ENCODE data around the gene M1AP.
A peak's percentile ranks its signal among the peaks of the same experiment; 100 is the strongest.
"Not testable (repeated sequence)": the region's sequence is repeated elsewhere in the genome, so short reads cannot be mapped to it uniquely, and the experiment has no call there.

M1AP gene

DNA sequence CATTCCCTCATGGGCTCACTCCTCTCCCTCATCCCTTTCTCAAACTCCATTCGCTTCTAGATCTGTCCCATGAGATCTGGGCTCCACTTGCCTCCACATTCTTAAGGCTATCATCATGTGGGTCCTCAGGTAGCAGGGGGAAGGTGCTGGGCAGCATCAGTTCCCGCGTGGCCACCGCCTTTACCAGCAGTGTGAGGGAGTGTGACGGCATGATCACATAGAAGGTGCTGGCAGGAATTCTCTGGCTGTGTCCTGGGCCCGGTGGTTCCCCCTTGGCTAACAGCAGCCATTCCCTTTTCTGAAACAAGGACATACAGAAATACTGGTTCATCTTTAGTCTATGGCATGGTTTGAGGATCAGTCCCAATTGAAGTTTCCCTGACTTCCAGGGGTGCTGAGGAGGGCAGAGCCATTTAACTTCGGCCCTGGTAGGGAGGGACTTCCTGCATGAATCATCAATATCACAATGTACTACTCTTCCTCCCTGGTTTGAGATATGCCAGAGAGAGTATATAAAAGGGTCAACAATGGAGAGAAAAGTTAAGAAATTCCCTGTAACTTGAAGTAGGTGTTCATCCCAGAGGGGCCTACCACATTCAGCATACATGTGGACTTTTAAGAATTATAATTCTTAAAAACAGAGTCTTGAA is 85.9 kb downstream of the M1AP start:
- no peak for DNase-seq

DNA sequence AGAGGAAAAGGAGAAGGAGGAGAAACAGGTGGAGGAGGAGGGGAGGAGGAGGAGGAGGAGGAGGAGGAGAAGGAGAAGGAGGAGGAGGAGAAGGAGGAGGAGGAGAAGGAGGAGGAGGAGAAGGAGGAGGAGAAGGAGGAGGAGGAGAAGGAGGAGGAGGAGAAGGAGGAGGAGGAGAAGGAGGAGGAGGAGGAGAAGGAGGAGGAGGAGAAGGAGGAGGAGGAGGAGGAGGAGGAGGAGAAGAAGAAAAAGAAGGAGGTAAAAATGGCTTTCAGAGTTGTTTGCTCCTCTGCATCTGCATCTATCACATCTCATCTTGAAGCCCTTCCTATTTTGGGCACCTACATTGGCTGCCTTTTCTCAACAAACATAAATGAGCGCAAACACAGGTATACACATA is 87.1 kb downstream of the M1AP start:
- DNase-seq, result not testable (repeated sequence)

DNA sequence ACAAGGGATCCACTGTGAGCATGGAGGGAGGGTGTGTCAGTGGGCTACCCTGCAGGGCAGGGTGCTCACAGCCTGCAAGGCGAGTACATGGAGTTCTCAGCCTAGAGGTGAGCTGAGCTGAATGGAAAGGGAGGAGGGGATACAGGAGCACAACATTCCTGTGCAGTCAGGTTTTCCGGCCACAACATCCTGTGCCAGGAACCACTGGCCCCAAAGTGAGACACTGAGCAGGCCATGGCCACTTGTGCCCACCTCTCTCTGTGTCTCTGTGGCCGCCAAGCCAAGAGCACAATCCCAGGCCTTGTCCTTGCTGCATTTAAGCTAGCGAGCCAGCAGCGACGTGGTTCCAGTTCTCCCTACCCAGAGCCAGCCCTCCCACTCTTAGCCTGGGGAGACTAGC is 87.5 kb downstream of the M1AP start:
- DNase-seq, result no peak

DNA sequence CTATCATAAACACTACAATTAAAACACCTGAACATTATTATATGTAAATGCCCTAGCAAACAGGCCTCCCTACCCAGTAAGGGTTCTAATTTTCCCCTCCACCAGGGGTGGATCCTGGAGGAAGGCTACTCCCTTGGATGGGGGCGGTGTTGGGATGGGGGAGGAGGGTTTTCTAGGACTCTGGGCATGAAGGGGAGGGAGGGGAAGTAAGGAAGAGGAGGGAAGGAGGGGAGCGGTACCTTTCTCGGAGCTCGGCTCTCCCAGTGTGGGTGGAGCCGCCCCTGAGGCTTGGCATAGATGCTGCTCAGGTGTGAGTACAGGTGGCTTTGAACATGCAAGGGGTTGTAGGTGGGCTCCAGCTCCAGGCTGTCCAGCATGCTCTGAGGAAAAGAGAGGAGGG is 88.2 kb downstream of the M1AP start:
- DNase-seq, result no peak

DNA sequence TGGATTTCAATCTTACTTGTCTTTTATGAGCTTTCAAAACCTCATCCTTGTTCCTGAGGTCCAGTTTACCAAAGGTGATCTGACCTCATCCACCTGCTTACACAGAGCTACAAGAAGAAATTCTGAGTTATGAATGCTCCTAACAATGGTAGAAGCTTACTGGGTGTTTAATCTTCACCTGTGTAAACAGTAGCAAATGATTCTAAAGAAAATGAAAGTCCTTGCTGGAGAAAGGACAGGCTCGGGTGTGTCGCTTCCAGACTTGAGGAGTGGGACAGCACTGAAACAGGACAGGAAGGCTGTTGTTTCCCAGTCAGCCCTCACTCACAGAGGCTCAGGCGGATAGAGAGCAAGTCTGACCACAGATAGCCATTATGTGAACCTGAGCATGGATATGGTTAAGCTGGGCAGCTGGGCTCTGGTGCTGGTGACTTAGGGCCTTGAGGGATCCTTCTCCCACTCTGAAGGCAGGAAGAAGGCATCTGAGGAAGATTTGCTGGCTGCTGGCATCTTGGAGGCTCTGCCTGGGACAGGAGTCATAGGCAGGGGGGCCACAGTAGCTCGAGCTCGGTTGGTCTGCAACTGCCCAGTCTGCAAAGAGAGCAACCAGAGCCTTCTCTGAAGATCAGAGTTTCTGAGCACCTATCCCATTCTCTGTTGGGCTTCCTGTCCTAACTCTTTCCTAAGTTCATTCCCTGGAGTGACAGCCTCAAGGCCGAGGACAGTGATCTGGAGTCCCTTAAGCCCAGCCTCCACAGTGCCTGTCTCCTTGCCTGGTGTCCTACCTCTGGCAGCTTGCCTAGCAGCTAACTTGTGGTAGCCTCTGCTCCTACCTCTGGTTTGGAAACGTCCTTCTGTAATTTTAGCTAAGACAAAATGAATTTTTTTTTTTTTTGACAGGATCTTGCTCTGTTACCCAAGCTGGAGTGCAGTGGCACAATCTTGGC is 89.6 kb downstream of the M1AP start:
- no peak for DNase-seq

DNA sequence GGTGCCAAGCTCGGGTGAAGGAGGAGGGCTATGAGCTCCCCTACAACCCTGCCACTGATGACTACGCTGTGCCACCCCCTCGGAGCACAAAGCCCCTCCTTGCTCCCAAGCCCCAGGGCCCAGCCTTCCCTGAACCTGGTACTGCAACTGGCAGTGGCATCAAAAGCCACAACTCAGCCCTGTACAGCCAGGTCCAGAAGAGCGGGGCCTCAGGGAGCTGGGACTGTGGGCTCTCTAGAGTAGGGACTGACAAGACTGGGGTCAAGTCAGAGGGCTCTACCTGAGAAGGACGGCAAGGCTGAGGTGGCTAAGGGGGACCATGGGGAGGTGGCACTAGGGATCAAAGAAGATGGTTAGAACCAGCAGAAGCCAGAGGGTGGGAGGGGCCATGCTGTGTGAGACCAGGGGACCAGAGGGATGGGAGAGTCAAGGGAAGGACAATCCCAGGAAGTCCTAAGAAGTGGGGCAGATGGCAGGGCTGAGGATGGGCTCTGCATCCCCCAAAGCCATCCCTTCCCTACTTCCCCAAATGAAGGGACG is 91.2 kb downstream of the M1AP start:
- no peak for DNase-seq

DNA sequence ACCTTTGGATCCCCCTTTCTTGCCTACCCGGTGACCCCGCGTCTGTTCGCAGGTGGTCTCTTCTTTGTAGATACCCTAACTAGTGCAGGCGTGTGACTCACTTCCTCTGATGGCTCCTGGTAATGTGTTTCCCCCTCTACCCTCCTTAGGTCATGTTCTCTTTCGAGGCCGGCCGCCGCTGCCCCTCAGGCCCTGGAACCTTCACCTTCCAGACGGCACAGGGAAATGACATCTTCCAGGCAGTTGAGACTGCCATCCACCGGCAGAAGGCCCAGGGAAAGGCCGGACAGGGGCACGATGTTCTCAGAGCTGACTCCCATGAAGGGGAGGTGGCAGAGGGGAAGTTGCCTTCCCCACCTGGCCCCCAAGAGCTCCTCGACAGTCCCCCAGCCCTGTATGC is 92.0 kb downstream of the M1AP start:
- DNase-seq, result no peak

DNA sequence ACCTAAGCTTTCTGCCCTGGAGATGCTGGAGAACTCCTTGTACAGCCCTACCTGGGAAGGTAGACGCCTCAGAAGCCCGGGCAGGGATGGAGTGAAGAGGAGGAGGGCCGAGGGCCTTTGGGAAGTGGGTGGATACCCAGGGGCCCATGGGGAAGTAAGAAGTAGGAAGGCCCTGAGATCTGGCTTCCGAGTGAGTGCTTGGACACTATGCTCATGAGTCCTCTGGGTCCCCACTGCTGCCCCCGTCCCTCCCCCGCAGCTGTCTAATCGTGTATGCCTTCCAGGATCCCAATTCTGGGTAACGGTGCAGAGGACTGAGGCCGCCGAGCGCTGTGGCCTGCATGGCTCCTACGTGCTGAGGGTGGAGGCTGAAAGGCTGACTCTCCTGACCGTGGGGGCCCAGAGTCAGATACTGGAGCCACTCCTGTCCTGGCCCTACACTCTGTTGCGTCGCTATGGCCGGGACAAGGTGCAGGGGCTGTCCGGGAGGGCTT is 92.5 kb downstream of the M1AP start:
- peak; percentile 60 for DNase-seq

DNA sequence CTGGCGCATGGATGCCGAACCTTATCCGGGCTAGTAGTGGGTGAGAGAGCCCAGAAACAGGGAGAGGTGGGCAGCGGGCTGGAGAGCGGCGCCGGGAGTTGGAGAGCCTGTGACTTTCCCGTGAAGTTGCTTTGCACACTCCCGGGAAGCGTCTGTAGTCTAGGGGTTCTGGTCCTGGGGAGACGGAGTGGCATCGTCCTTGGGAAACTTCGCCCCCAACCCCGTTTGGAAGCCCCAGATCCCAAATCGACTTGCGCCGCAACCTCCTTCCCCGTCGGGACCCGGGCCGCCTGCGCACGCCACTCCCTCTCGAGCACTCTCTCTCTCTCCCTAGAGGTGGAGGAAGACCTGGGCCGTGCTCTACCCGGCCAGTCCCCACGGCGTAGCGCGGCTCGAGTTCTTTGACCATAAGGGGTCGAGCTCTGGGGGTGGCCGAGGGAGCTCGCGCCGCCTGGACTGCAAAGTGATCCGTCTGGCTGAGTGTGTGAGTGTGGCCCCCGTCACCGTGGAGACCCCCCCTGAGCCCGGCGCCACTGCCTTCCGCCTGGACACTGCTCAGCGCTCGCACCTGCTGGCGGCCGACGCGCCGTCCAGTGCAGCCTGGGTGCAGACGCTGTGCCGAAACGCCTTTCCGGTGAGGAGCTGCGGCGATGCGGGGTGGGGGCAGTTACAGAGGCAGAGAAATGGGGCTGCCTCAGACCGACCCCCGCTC is 93.2 kb downstream of the M1AP start:
- DNase-seq, result peak; percentile 44

DNA sequence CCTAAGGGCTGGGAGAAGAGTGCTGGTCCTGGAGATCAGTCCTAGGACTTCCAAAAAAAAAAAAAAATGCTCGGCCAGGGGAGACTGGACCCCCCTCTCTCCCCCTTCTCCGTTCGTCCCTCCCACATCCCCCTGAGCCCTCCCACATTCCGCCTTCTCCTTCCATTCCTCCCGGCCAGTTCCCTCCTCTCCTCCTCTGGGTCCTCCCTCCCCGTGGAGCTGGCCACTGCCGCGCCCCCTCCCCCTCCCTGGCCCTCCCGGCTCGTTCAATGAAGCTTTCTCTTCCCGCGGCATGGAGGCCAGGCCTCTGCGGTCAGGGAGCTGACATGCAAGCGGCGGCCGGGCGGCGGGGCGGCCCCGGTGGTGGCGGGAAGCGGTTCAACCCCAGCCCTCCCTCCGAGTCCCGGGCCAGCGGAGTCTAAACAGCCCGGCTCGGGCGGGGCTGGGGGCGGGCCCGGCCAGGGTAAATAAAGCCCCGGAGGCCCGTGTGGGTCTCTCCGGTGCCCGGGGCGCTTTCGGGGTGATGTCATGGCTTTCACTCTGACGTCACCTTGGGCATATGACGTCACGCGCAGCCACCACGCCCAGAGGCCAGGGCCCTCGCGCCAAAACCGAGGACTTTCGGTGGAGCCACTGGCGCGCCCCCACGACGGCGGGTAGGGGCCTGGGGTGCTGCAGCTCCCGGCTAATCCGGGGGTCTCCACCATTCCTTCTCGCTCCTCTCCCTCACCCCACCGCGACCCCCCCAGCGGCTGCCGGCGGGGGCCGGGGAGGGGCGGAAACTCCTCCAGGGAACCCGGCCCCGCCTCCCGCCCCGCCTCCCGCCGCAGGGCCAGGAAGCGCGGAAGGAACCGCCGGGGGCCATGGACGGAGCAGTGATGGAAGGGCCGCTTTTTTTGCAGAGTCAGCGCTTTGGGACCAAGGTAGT is 94.0 kb downstream of the M1AP start, which contains the start of the genes DOK1 and LOXL3:
DOK1 (plus strand) TSS at position 829 of the 928 bp plus-strand sequence; CDS start at position 864, 35 bp downstream.
LOXL3 (minus strand) TSS at position 51 of the 928 bp plus-strand sequence. CDS start 1,308 bp downstream, outside the sequence.
- DNase-seq, result peak; percentile 92

DNA sequence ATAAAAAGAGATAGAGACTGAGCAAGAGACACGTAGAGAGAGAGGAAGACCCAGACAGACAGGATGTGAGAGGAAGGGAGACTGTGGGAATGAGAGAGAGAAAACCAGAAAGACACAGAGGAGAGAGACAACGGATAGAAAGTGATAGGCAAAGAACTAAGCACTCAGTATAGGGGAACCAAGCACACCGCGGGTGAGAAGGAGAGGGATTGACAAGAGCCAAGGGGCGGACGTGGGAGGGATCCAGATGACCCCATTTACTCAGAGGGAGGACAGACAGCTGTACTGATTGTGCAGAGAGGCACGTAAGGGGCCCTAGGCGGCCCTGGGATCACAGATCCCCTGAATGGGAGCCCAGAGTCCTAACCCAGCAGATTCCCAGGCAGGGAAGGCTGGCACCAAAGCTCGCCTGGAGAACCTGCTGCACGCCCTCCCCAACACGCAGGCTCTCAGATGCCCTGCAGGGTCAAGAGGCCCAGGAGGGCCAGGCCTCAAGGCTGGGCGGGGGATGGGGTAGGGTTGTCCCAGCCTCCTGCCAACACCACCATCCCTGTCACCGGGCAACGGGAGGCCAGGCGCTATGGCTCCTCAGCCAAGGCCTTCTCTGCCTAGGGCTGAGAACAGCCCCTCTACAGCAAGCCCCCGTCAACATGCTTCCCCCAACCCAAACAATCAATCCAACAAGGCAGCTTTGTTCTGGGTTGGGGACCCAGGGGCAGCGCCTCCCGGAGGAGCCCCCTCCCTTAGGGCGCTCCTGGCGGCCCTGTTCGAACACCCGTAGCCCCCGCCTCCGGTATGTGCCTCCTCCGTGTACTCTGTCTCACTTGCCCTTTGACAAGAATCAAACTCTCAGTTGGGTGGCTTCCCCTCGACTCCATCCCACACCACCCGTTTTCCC is 95.0 kb downstream of the M1AP start:
- no peak for DNase-seq

DNA sequence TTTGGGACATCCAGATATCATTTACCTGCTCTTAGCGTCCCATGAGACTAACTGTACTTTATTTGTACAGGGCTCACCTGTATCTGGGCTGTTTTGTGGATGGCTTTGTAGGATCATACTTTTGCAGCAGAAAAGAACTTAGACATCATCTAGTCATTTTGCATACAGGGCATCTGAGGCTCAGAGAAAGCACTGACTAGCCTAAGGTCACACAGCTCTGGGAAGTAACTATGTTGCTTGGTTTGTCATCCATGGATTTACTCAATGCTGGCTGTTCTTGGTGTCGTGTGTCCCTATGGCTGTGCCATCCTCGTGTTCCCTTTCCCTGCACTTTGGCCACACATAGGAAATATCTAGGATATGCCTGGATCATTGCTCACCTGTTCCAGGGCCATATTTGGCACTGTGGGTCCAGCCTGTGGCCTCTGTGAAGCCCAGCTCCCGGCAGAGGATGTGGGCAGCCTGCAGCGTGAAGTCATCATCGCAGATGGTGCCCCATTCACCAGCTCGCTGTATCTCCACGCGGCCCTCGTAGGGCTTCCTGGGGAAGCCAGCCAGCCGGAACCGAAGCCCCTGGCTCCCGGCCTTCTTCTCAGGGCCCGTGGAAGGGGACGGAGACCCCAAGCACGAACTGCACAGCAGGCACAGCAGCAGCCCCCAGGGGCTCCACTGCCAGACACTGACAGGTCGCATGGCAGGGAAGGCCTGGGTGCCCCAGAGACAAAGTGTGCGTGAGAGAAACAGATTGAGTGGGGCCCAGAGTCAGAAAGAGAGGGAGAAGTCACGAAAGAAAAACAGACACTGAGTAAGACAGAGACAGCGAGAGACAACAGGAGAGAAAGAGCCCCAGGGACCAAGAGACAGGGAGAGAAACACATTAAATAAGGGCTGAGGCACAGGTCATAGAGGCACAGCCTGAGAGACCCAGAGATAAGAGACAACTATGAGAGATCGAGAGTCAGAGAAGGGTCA is 95.9 kb downstream of the M1AP start:
- DNase-seq, result no peak

DNA sequence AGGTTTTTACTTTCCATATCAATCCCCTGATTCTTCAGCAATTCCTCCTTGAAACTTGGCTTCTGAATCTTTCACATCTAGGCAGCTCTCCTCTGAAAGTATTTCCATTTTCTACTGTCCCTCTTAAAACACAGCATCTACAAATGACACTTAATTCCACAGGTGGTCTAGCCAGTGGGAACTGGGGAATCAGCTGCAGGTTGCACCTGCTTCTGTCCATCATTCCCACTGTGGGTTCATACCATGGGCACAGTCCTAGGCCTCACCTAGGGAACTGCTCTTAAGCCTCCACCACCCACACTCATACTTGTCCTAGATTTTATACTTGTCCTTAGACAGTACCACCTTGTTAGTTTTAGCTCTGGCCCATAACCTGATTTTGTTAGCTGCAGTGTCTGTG is 96.6 kb downstream of the M1AP start:
- no peak for DNase-seq

DNA sequence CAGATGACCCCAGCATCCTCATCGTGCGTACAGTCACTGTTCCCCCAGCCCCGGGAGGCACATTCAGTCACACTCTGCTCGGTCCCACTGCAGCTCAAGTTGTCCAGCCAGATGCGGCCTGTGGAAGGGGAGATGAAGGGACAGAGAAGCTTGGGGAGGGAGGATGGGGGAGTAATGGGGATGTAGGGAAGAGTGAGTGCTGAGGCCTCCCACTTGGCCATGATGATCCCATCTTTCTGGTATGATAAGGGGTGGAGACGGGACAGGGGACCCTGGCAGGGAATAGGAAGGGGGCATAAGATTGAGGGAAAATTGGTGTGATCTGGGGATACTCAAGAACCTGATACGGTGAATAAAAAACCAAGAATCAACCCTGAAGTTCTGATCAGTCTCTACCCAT is 97.9 kb downstream of the M1AP start:
- DNase-seq, result no peak

DNA sequence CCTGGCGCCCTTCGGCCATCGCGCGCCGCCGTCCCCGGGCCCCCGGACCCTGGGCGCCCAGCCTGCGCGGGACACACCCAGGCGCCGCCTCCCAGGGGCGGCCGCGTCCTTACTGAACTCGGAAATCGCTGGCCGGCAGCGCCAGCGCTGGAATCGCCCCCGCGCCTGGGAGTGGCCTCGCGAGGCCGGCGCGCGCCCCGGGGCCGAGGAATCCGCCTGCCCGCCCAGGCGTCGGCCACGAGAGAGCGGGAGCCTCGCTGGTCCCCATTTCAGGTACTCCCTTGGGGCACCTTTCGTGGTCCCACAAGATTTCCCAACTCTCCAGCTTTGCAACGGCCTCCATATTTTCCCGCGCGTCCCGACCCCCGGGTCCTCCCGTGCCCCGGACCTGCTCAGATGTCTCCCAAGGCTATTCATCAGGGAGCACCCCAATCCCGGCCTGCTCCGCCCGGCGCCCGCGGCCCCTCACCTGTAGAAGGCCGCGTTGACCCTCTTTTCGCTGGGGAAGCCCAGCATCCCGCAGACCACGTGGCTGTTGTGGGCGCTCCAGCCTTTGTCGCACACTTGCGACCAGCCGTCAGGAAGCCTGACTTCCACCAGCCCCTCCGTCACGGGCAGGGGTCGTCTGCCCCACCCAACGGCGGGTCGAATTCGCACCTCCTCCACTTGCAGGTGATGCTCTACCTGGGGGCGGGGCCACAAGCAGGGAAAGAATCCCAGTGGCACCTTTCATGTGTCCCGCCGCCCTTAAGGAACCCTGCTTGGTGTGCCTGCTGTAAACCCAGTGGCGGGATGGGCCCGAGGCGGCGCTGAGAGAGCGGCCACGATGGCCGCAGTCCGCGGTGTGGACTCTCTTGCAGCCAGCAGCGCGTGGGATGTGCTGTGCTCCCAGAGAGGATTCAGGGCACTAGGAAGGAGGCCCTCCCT is 99.0 kb downstream of the M1AP start:
- peak; percentile 78 for DNase-seq

DNA sequence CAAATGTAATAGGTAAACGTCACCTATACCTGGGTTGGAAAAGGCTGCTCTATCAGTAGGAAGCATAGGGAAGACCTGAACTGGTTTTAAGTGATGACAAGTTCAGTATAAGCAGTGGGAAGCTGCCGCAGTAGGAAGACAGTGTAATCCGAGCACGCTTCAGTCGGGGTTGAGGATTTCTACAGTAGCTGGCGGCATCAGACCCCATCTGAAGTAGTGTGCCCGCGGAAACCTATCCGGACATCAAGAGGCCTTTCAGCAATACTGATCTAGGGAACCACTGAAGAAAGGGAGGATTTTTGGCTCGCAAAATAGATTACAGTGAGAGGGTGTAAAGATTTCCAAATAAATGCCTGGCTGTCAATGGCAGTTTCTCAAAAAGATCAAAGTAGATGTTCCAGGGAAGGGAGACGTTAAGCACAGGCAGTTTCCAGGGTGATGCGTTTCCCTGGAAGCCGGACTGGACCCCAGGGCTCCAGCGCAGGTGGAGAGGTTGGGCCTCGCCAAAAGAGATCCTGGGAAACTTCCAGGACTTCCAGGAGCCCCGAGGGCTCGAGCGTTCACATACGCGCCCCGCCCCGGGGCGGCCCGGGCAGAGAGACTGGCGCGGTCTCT is 99.7 kb downstream of the M1AP start:
- no peak for DNase-seq

DNA sequence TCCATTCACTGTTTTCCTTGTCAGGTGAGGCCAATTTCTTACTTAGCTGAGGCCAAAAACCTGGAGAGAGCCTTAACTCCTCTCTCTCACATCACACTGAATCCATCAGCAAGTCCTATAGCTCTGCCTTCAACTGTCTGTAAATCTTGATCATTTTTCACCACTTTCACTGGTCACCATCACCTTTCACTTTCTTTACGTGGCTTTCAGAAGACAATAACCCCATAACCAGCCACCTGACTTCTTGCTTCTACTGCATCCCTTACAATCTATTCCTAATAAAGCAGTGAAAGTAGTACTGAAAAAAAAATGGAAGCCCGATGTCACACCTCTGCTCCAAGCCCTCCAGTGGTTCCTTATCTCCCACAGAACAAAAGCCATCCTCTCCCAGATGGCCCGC is 102.1 kb downstream of the M1AP start:
- DNase-seq, result no peak

DNA sequence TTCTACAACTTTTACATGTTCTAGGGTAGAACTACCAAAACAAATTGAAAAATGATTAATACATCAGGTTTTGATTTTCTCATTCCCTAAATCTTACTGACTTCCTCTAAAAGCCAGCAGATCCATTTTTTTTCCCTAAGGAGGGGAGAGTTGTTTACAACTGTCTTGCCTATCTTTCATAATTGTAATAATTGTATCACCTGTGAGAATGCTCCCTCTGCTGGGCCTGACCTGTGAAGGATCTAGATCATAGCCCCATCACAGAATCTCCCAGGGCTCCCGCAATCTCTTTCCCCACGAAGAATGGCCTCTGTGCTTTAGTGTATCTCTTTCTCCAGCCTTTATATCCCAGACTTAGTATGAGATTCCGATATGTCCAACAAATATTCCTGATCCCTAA is 103.5 kb downstream of the M1AP start:
- no peak for DNase-seq
